Heart left ventricle (tissue), 13 donors: Measurements from ENCODE around the gene DSCAML1.

Experiments used
- POLR2A ChIP-seq, 2 donors: fragments of 450-650 bp; IDR thresholded peaks; one replicate each; pipeline ENCODE4 v1.6.1; 2017; ENCODE audit warnings: antibody characterized with exemption in 2 of 2, mild to moderate bottlenecking in 2 of 2, moderate library complexity in 2 of 2
- TF ChIP-seq, protein P1 (sequence below), 12 donors: fragments of 200-600 bp; sonication (generic) in 4 of 12; IDR thresholded peaks; one replicate each; pipeline versions ENCODE4 v1.5.0 to v1.8.0; 2018 to 2022; ENCODE audit warnings: antibody characterized with exemption in 12 of 12, mild to moderate bottlenecking in 5 of 12
- donor health status: ischemic (EF 13 %, LVEDD 7.1; RV severe dilation, severe dysfunction).
- donor health status: DM: no; HTN: yes; CAD: no.
- donor health status: DM: no; HTN: no; CAD: no.
- donor health status: ischemic (EF 25% LVEDD 6.9; RV normal size, moderate dysfunction).
- donor health status: ischemic (EF 25% LVEDD 5.7; RV mildly dilated, moderate dysfunction).
- donor health status: ischemic (EF 35%, LVEDD 5.7; RV mildly dilated, moderate dysfunction).
- donor health status: nonischemic (EF 11% LVEDD 7.7; RV severe dilation, severe dysfunction).
- donor health status: DM: yes; HTN: yes; CAD: no.
- donor health status: PGD.
- donor health status: ischemic (EF 29% LVEDD 5.4; RV normal size, mild dysfunction).
- donor health status: nonischemic (EF 23%, LVEDD 6.1; RV moderate dilation, normal function).

DNA sequence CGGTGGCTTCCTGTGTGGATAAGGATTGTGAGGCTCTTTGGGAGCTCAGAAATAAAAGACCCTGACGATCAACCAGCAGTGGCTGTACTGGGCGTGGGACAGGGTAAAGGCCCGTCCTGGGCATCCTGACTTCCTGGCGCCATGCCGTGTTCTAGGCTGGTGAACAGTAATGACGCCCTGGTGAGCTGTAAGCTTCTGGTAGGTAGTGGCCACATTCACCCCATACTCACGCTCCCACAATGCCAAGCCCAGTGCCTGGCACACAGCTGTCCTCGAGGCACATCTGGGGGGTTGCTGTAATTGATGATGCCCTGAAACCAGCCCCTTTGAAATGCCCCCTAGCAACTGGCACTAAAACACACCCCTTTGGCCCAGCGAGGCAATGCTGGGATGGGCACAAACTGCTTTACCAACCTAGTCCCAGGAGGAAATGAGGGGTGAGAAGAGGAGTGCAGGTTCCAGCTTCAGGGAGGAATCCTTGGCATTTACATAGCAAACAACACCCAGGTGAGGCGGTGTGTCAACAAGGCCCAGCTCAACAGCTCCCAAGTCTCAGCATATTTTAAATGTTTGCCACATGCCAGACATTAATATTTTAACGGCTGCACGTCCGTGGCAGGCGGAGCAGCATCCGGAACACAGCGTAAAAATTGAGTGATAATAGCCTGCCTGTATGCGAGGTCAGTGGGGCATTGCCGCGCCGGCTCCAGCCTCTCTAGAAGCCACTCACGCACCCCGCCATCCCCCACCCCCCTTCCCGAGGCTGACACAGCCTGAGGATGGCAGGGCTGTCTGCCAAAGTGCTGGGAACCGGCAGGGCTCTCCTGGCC is 79.3 kb downstream of the DSCAML1 start:
- TF ChIP-seq, protein P1, sequence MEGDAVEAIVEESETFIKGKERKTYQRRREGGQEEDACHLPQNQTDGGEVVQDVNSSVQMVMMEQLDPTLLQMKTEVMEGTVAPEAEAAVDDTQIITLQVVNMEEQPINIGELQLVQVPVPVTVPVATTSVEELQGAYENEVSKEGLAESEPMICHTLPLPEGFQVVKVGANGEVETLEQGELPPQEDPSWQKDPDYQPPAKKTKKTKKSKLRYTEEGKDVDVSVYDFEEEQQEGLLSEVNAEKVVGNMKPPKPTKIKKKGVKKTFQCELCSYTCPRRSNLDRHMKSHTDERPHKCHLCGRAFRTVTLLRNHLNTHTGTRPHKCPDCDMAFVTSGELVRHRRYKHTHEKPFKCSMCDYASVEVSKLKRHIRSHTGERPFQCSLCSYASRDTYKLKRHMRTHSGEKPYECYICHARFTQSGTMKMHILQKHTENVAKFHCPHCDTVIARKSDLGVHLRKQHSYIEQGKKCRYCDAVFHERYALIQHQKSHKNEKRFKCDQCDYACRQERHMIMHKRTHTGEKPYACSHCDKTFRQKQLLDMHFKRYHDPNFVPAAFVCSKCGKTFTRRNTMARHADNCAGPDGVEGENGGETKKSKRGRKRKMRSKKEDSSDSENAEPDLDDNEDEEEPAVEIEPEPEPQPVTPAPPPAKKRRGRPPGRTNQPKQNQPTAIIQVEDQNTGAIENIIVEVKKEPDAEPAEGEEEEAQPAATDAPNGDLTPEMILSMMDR (IDR thresholded peaks at IDR 0.05) = no peak
- TF ChIP-seq POLR2A (IDR thresholded peaks at IDR 0.05) = no peak
